ENCODE measurements around the gene HOMER3. TPM values are rescaled to one million over a fixed set of nuclear protein-coding genes. Genes with fewer than 3 reads are reported as not detected.
A peak's percentile ranks its signal among the peaks of the same experiment; 100 is the strongest.

The HOMER3 gene
- total and polyA plus RNA-seq, 4 donors, result 22.0 to 40.2 (median 24.2) TPM

GRCh38 chr19:18939163-18939562 is 1.9 kb downstream of the HOMER3 start:
- H3K4me1 ChIP-seq (ENCODE audit: control insufficient read depth in 5 of 5, insufficient read depth in 5 of 5, low read length in 5 of 5), result peaks cover 0 to 12% (median 4%) of the 10 kb centered on the region in 5 donors
- H3K9me3 ChIP-seq (ENCODE audit: control insufficient read depth in 4 of 4, insufficient read depth in 3 of 4, low read length in 3 of 4), result no peaks in the 10 kb centered on the region
- no peak overlapping the region for H3K9ac ChIP-seq (ENCODE audit: insufficient read depth in 1 of 2, low read length in 2 of 2)
- H3K27me3 ChIP-seq (ENCODE audit: control insufficient read depth in 3 of 3, insufficient read depth in 3 of 3, low read length in 2 of 3), result no peaks in the 10 kb centered on the region
- peaks cover 0 to 6% (median 4%) of the 10 kb centered on the region in 4 donors for H3K36me3 ChIP-seq (ENCODE audit: control insufficient read depth in 4 of 4, insufficient read depth in 4 of 4, low read length in 4 of 4)
- ATAC-seq (ENCODE audit: insufficient read depth, low FRiP score), result no peak
- 92% methylated on average over 3 of the region's 3 CpGs for WGBS, 2 donors
- no peak overlapping the region for H3K27ac ChIP-seq (ENCODE audit: low read depth in 1 of 2, low read length in 1 of 2)
- TF ChIP-seq CTCF (IDR thresholded peaks at IDR 0.05; ENCODE audit: control extremely low read depth, extremely low read depth), result no peak
- DNase-seq, result no peak
- no peak overlapping the region for H3K4me3 ChIP-seq

- no peak overlapping the region for H3K9ac ChIP-seq (ENCODE audit: insufficient read depth in 1 of 2, low read length in 2 of 2)
- no peak overlapping the region for H3K4me3 ChIP-seq
- WGBS, 2 donors, result 83 to 87% methylated on average over 13 of the region's 13 CpGs
- TF ChIP-seq CTCF (IDR thresholded peaks at IDR 0.05; ENCODE audit: control extremely low read depth, extremely low read depth), result no peak
- no peaks in the 10 kb centered on the region for H3K27me3 ChIP-seq (ENCODE audit: control insufficient read depth in 3 of 3, insufficient read depth in 3 of 3, low read length in 2 of 3)
- DNase-seq, result no peak
- no peak for ATAC-seq (ENCODE audit: insufficient read depth, low FRiP score)
- H3K27ac ChIP-seq (ENCODE audit: low read depth in 1 of 2, low read length in 1 of 2), result no peak overlapping the region
- peaks cover 0 to 3% (median 0%) of the 10 kb centered on the region in 5 donors for H3K4me1 ChIP-seq (ENCODE audit: control insufficient read depth in 5 of 5, insufficient read depth in 5 of 5, low read length in 5 of 5)
- peaks cover 0 to 1% (median 0%) of the 10 kb centered on the region in 4 donors for H3K9me3 ChIP-seq (ENCODE audit: control insufficient read depth in 4 of 4, insufficient read depth in 3 of 4, low read length in 3 of 4)
- H3K36me3 ChIP-seq (ENCODE audit: control insufficient read depth in 4 of 4, insufficient read depth in 4 of 4, low read length in 4 of 4), result peaks cover 0 to 27% (median 15%) of the 10 kb centered on the region in 4 donors
These were observed 7.7 kb downstream of the HOMER3 start for GRCh38 chr19:18933297-18933696.

DNA sequence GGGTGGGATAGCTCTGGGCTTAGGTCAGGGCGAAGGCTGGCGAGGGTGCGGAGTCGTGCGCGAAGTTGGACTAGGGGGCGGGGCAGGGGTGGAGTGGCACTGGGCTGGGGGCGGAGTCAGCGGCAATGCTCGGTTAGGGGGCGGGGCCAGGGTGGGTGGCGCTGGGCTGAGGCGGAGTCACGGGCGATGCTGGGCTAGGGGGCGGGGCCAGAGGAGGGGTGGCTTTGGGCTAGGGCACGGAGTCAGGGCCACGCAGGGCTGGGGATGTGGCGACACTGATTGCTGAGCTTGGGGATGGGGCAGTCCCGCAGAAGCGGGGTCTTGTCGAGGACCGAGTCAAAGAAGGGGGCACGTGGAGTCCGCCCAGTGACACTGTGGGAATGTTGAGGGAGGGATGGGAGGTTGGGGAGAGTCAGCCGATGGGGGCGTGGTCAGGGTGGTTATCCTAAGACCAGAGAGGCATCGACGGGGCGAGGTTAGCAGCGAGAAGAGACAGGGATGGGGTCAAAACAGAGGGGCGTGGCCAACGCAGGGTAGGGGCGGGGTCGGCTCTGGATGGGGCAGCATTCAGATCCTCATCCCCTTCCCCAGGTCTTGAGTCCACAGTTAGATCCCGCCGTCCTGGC is 8.7 kb downstream of the HOMER3 start:
- peaks cover 0 to 3% (median 0%) of the 10 kb centered on the region in 5 donors for H3K4me1 ChIP-seq (ENCODE audit: control insufficient read depth in 5 of 5, insufficient read depth in 5 of 5, low read length in 5 of 5)
- WGBS, 2 donors, result 19 to 42% methylated on average over 37 of the region's 37 CpGs
- H3K9me3 ChIP-seq (ENCODE audit: control insufficient read depth in 4 of 4, insufficient read depth in 3 of 4, low read length in 3 of 4), result peaks cover 0 to 1% (median 0%) of the 10 kb centered on the region in 4 donors
- H3K4me3 ChIP-seq, result no peak overlapping the region
- DNase-seq (peak; percentile 37 to 76 (median 42)), ATAC-seq (ENCODE audit: insufficient read depth, low FRiP score) (peak; percentile 73)
- no peak overlapping the region for H3K27ac ChIP-seq (ENCODE audit: low read depth in 1 of 2, low read length in 1 of 2)
- peaks cover 0 to 32% (median 19%) of the 10 kb centered on the region in 4 donors for H3K36me3 ChIP-seq (ENCODE audit: control insufficient read depth in 4 of 4, insufficient read depth in 4 of 4, low read length in 4 of 4)
- TF ChIP-seq CTCF (IDR thresholded peaks at IDR 0.05; ENCODE audit: control extremely low read depth, extremely low read depth), result no peak
- no peak overlapping the region for H3K9ac ChIP-seq (ENCODE audit: insufficient read depth in 1 of 2, low read length in 2 of 2)
- H3K27me3 ChIP-seq (ENCODE audit: control insufficient read depth in 3 of 3, insufficient read depth in 3 of 3, low read length in 2 of 3), result no peaks in the 10 kb centered on the region

Data from lung (tissue), 12 donors.